ENCODE data around the gene CAPSL.
"Not testable (repeated sequence)": the region's sequence is repeated elsewhere in the genome, so short reads cannot be mapped to it uniquely, and the experiment has no call there.

Gene CAPSL

GRCh38 chr5:35892799-35893198, 45.6 kb downstream of the CAPSL start:
- not testable (repeated sequence) for H3K9me3 Mint-ChIP-seq, H3K27ac Mint-ChIP-seq, H3K36me3 Mint-ChIP-seq, H3K4me3 Mint-ChIP-seq, ATAC-seq, H3K27me3 Mint-ChIP-seq, H3K4me1 Mint-ChIP-seq

GRCh38 chr5:35890021-35891020, 48.1 kb downstream of the CAPSL start:
- H3K4me1 Mint-ChIP-seq = no peaks in the 10 kb centered on the region
- no peaks in the 10 kb centered on the region for H3K36me3 Mint-ChIP-seq
- H3K4me3 Mint-ChIP-seq = no peak overlapping the region
- no peaks in the 10 kb centered on the region for H3K27me3 Mint-ChIP-seq
- ATAC-seq = no peak
- no peak overlapping the region for H3K27ac Mint-ChIP-seq
- H3K9me3 Mint-ChIP-seq = no peaks in the 10 kb centered on the region

GRCh38 chr5:35887321-35888100, 50.9 kb downstream of the CAPSL start:
- Mint-ChIP-seq H3K36me3 (no peaks in the 10 kb centered on the region), H3K27ac (no peak overlapping the region), H3K4me3 (no peak overlapping the region), H3K4me1 (no peaks in the 10 kb centered on the region), H3K27me3 (no peaks in the 10 kb centered on the region), H3K9me3 (no peaks in the 10 kb centered on the region)
- no peak for ATAC-seq

GRCh38 chr5:35886381-35886780, 52.0 kb downstream of the CAPSL start:
- Mint-ChIP-seq H3K4me3 (no peak overlapping the region), H3K4me1 (no peaks in the 10 kb centered on the region), H3K27ac (no peak overlapping the region), H3K36me3 (no peaks in the 10 kb centered on the region), H3K27me3 (no peaks in the 10 kb centered on the region), H3K9me3 (no peaks in the 10 kb centered on the region)
- ATAC-seq = no peak

- H3K4me1 Mint-ChIP-seq = no peaks in the 10 kb centered on the region
- no peak for ATAC-seq
- H3K4me3 Mint-ChIP-seq = no peak overlapping the region
Measured at GRCh38 chr5:35884773-35885172, 53.6 kb downstream of the CAPSL start.

GRCh38 chr5:35884191-35884769, 54.1 kb downstream of the CAPSL start:
- no peaks in the 10 kb centered on the region for H3K4me1 Mint-ChIP-seq

More at GRCh38 chr5:35884773-35885172, 53.6 kb downstream of the CAPSL start:
- Mint-ChIP-seq H3K27ac (no peak overlapping the region), H3K27me3 (no peaks in the 10 kb centered on the region), H3K36me3 (no peaks in the 10 kb centered on the region), H3K9me3 (peaks cover 3% of the 10 kb centered on the region)

GRCh38 chr5:35881758-35882157, 56.7 kb downstream of the CAPSL start:
- Mint-ChIP-seq H3K9me3 (peaks cover 3% of the 10 kb centered on the region), H3K4me1 (peaks cover 6% of the 10 kb centered on the region), H3K4me3 (no peak overlapping the region), H3K27ac (no peak overlapping the region), H3K27me3 (no peaks in the 10 kb centered on the region), H3K36me3 (no peaks in the 10 kb centered on the region)
- ATAC-seq = no peak

More at GRCh38 chr5:35884191-35884769, 54.1 kb downstream of the CAPSL start:
- Mint-ChIP-seq H3K27me3 (no peaks in the 10 kb centered on the region), H3K4me3 (no peak overlapping the region), H3K27ac (no peak overlapping the region), H3K9me3 (peaks cover 3% of the 10 kb centered on the region), H3K36me3 (no peaks in the 10 kb centered on the region)
- peak; percentile 34 for ATAC-seq

- Mint-ChIP-seq H3K27ac (no peak overlapping the region), H3K36me3 (no peaks in the 10 kb centered on the region)
Measured at GRCh38 chr5:35880156-35880555, 58.3 kb downstream of the CAPSL start.

GRCh38 chr5:35879649-35880048, 58.8 kb downstream of the CAPSL start:
- H3K27me3 Mint-ChIP-seq = no peaks in the 10 kb centered on the region
- no peak overlapping the region for H3K27ac Mint-ChIP-seq
- peaks cover 11% of the 10 kb centered on the region for H3K4me1 Mint-ChIP-seq
- H3K9me3 Mint-ChIP-seq = peaks cover 6% of the 10 kb centered on the region
- no peak for ATAC-seq
- no peak overlapping the region for H3K4me3 Mint-ChIP-seq
- no peaks in the 10 kb centered on the region for H3K36me3 Mint-ChIP-seq

More at GRCh38 chr5:35880156-35880555, 58.3 kb downstream of the CAPSL start:
- no peak overlapping the region for H3K4me3 Mint-ChIP-seq
- H3K27me3 Mint-ChIP-seq = no peaks in the 10 kb centered on the region
- no peak for ATAC-seq
- peaks cover 6% of the 10 kb centered on the region for H3K9me3 Mint-ChIP-seq
- peaks cover 11% of the 10 kb centered on the region for H3K4me1 Mint-ChIP-seq

- no peaks in the 10 kb centered on the region for H3K36me3 Mint-ChIP-seq
- no peak overlapping the region for H3K4me3 Mint-ChIP-seq
- no peaks in the 10 kb centered on the region for H3K27me3 Mint-ChIP-seq
- no peak overlapping the region for H3K27ac Mint-ChIP-seq
- ATAC-seq = no peak
- peaks cover 11% of the 10 kb centered on the region for H3K4me1 Mint-ChIP-seq
- H3K9me3 Mint-ChIP-seq = peaks cover 6% of the 10 kb centered on the region
Measured at GRCh38 chr5:35879096-35879495, 59.3 kb downstream of the CAPSL start.

- Mint-ChIP-seq H3K9me3 (peaks cover 6% of the 10 kb centered on the region), H3K27ac (no peak overlapping the region), H3K36me3 (no peaks in the 10 kb centered on the region), H3K4me3 (no peak overlapping the region), H3K27me3 (no peaks in the 10 kb centered on the region), H3K4me1 (peaks cover 11% of the 10 kb centered on the region)
- ATAC-seq = no peak
Measured at GRCh38 chr5:35878079-35878478, 60.3 kb downstream of the CAPSL start.

- H3K36me3 Mint-ChIP-seq = no peaks in the 10 kb centered on the region
- H3K27ac Mint-ChIP-seq = no peak overlapping the region
- H3K27me3 Mint-ChIP-seq = no peaks in the 10 kb centered on the region
- H3K4me1 Mint-ChIP-seq = peaks cover 11% of the 10 kb centered on the region
- no peak overlapping the region for H3K4me3 Mint-ChIP-seq
- ATAC-seq = no peak
- peaks cover 6% of the 10 kb centered on the region for H3K9me3 Mint-ChIP-seq
Measured at GRCh38 chr5:35877655-35878054, 60.8 kb downstream of the CAPSL start.

GRCh38 chr5:35876922-35877321, 61.5 kb downstream of the CAPSL start:
- no peak for ATAC-seq
- H3K9me3 Mint-ChIP-seq = peaks cover 6% of the 10 kb centered on the region
- H3K4me3 Mint-ChIP-seq = no peak overlapping the region
- H3K36me3 Mint-ChIP-seq = no peaks in the 10 kb centered on the region
- H3K27me3 Mint-ChIP-seq = no peaks in the 10 kb centered on the region
- peaks cover 11% of the 10 kb centered on the region for H3K4me1 Mint-ChIP-seq
- no peak overlapping the region for H3K27ac Mint-ChIP-seq

- H3K27ac Mint-ChIP-seq = no peak overlapping the region
- H3K4me1 Mint-ChIP-seq = peaks cover 11% of the 10 kb centered on the region
- no peaks in the 10 kb centered on the region for H3K27me3 Mint-ChIP-seq
- no peaks in the 10 kb centered on the region for H3K36me3 Mint-ChIP-seq
- no peak for ATAC-seq
- H3K4me3 Mint-ChIP-seq = no peak overlapping the region
- H3K9me3 Mint-ChIP-seq = peaks cover 6% of the 10 kb centered on the region
Measured at GRCh38 chr5:35876454-35876853, 62.0 kb downstream of the CAPSL start.

GRCh38 chr5:35870605-35871004, 67.8 kb downstream of the CAPSL start:
- ATAC-seq = no peak
- Mint-ChIP-seq H3K4me1 (no peaks in the 10 kb centered on the region), H3K36me3 (no peaks in the 10 kb centered on the region), H3K27me3 (no peaks in the 10 kb centered on the region), H3K9me3 (no peaks in the 10 kb centered on the region), H3K27ac (no peak overlapping the region), H3K4me3 (no peak overlapping the region)

All from stimulated activated memory B cell treated with anti-CD40 and anti-IgM and Interleukin-4, amounts not matched to agents 10 μg/mL and 1 μg/mL and 100 μg/mL, for 72 hours (primary cell).